DND-41 (cell line): Measurements from ENCODE around the gene EPS8L2.

Source experiments
- CTCF ChIP-seq: IDR thresholded peaks from 2 replicates; pipeline ENCODE4 v1.5.1; 2012; ENCODE audit warnings: borderline replicate concordance, low read length, moderate library complexity, mild to moderate bottlenecking; ENCODE audit not compliant: poor library complexity, severe bottlenecking; ENCODE audit errors: extremely low read depth
- EZH2 ChIP-seq: IDR thresholded peaks from 3 replicates; pipeline ENCODE4 v1.6.1; 2012; ENCODE audit warnings: borderline replicate concordance, low read depth, mild to moderate bottlenecking, moderate library complexity, low read length, inconsistent platforms; ENCODE audit not compliant: severe bottlenecking

GRCh38 chr11:665062-665703 is 40.8 kb upstream of the EPS8L2 start:
- TF ChIP-seq CTCF: no peak
- TF ChIP-seq EZH2: no peak
